Esophagus squamous epithelium (tissue), 4 donors: ENCODE measurements around the gene RHOA.

ENCODE experiments used
- CTCF ChIP-seq, 6 experiments: fragments of 450-650 bp in 4 of 6; fragments of 200-600 bp in 2 of 6; sonication (generic) in 2 of 6; IDR thresholded peaks; one replicate each; pipeline ENCODE4 v1.5.1; 2016 to 2019; ENCODE audit warnings: antibody characterized with exemption in 6 of 6, mild to moderate bottlenecking in 4 of 6, moderate library complexity in 4 of 6
- POLR2A ChIP-seq, 4 donors: fragments of 450-650 bp; IDR thresholded peaks; one replicate each; pipeline ENCODE4 v1.6.1; 2017; ENCODE audit warnings: antibody characterized with exemption in 4 of 4, mild to moderate bottlenecking in 4 of 4, moderate library complexity in 3 of 4

GRCh38 chr3:49313896-49314688, 97.7 kb downstream of the RHOA start:
- TF ChIP-seq CTCF (IDR thresholded peaks at IDR 0.05) (no peak), POLR2A (IDR thresholded peaks at IDR 0.05) (no peak)
